GM21619 (cell line): ENCODE data around the gene KRT31.
"Not testable (repeated sequence)": the region's sequence is repeated elsewhere in the genome, so short reads cannot be mapped to it uniquely, and the experiment has no call there.

Experiments used
- ATAC-seq: cut with Tn5 transposase; IDR thresholded peaks from one replicate; pipeline ENCODE4 v1.9.1; 2021; ENCODE audit not compliant: unreplicated experiment

The KRT31 gene

GRCh38 chr17:41392278-41392677, 5.1 kb downstream of the KRT31 start:
- no peak for ATAC-seq

GRCh38 chr17:41391535-41391934, 5.9 kb downstream of the KRT31 start:
- no peak for ATAC-seq

GRCh38 chr17:41390411-41390938, 6.9 kb downstream of the KRT31 start:
- no peak for ATAC-seq

GRCh38 chr17:41387670-41388069, 9.7 kb downstream of the KRT31 start:
- ATAC-seq = no peak

- no peak for ATAC-seq
Measured at GRCh38 chr17:41386227-41386626, 11.2 kb downstream of the KRT31 start.

GRCh38 chr17:41383690-41384089, 13.7 kb downstream of the KRT31 start:
- no peak for ATAC-seq

GRCh38 chr17:41382394-41382793, 15.0 kb downstream of the KRT31 start:
- ATAC-seq = no peak

GRCh38 chr17:41381943-41382342, 15.5 kb downstream of the KRT31 start, which contains the start of gene KRT34:
Gene KRT34, minus strand, starts transcription at chr17:41382306. Its CDS starts 60 bp downstream, at chr17:41382246.
- ATAC-seq = not testable (repeated sequence)

- ATAC-seq = not testable (repeated sequence)
Measured at GRCh38 chr17:41380091-41380490, 17.3 kb downstream of the KRT31 start.

GRCh38 chr17:41377546-41377945, 19.9 kb downstream of the KRT31 start:
- ATAC-seq = no peak

GRCh38 chr17:41369713-41370112, 27.7 kb downstream of the KRT31 start, which contains the start of gene KRT33B:
Gene KRT33B, minus strand, starts transcription at chr17:41369813. Its CDS starts 63 bp downstream, at chr17:41369750.
- no peak for ATAC-seq

GRCh38 chr17:41369023-41369422, 28.4 kb downstream of the KRT31 start:
- ATAC-seq = no peak

- no peak for ATAC-seq
Measured at GRCh38 chr17:41367426-41368075, 29.9 kb downstream of the KRT31 start.

GRCh38 chr17:41366070-41366469, 31.3 kb downstream of the KRT31 start:
- ATAC-seq = no peak

- no peak for ATAC-seq
Measured at GRCh38 chr17:41363881-41364280, 33.5 kb downstream of the KRT31 start.

GRCh38 chr17:41360296-41360995, 37.0 kb downstream of the KRT31 start:
- no peak for ATAC-seq

- no peak for ATAC-seq
Measured at GRCh38 chr17:41354536-41354935, 42.9 kb downstream of the KRT31 start.

- ATAC-seq = no peak
Measured at GRCh38 chr17:41352597-41353366, 44.6 kb downstream of the KRT31 start.

- ATAC-seq = no peak
Measured at GRCh38 chr17:41351177-41351576, 46.2 kb downstream of the KRT31 start.

GRCh38 chr17:41350381-41350878, 47.0 kb downstream of the KRT31 start, which contains the start of gene KRT33A:
Gene KRT33A, minus strand, starts transcription at chr17:41350828. Its CDS starts 61 bp downstream, at chr17:41350767.
- not testable (repeated sequence) for ATAC-seq
